ENCODE measurements around the gene UGT1A8.

Gene UGT1A8

DNA sequence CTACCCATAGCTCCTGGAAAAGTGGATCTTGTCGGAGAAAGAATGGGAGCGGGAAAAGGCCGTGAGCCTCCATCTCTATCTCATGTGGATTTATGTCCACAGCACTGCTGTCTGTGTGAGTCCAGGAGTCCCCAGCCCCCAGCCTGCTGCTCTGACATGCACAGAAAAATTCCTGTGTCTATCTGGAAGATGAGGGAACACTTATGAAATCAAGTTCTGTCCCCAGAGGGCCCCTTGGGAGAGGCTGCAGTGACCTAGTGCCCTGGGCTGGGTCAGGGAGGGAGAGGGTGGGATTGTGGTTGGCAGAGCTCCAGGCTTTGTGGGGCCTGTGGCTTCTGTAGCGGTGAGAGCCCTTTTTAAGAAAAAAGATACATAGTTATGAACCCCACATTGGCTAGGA lies 199.3 kb downstream of the UGT1A8 start:
- DNase-seq (ENCODE audit: low read depth in 1 of 2, low spot score in 1 of 2): no peak

DNA sequence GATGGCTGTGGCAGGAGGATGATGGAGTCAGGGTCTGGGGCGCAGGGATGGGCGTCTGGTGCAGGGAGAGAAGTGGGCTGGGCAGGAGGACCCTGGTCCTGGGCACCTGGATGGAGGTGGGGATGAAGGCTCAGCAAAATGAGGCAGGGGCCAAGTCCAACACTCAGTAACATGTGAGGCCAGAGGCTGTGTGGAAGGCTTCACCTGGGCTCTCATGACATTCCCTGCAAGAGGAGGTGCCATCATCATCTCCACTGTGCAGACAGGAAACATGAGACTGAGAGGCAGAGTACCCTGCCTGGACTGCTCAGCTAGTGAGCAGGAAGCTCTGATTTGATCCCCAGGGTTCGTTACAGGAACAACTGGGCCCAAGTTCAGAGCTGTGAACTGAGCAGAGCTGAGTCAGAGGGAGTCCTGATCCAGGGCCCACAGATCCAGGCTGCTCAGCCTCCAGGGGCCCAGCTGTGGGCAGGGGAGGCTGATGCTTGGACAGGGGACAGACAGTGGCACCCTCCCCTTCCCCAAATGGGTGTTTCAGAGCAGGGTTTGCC lies 200.0 kb downstream of the UGT1A8 start:
- no peak for DNase-seq (ENCODE audit: low read depth in 1 of 2, low spot score in 1 of 2)

DNA sequence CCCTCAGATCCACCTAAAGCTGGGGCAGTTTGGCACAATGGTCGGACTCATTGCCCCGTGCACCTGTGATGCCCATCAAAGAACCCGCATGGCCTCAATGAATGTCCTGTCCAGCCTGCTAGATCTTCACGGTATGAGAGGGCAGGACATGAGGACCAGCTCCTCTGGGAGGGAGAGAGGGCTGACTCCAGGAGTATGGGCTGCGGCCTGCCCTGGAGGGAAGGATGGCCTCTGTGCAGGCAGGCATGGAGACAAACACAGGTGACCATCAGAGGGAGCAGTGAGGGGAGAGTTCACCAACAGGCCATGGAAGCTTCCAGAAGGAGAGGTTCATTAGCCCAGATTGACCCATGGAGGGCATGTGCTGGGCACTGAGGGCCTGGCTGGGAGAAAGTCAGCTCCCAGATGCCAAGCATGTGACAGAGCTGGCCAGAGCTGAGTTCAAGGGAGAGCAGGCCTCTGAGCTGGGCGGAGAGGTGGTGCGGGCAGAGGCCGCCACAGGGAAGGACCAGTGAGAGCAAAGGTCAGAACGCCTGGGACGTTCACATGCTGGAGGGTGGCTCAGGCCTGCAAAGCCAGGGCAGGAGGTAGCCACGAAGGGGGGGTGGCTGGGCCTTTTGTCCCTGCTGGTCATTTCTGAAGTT lies 200.7 kb downstream of the UGT1A8 start:
- no peak for DNase-seq (ENCODE audit: low read depth in 1 of 2, low spot score in 1 of 2)

DNA sequence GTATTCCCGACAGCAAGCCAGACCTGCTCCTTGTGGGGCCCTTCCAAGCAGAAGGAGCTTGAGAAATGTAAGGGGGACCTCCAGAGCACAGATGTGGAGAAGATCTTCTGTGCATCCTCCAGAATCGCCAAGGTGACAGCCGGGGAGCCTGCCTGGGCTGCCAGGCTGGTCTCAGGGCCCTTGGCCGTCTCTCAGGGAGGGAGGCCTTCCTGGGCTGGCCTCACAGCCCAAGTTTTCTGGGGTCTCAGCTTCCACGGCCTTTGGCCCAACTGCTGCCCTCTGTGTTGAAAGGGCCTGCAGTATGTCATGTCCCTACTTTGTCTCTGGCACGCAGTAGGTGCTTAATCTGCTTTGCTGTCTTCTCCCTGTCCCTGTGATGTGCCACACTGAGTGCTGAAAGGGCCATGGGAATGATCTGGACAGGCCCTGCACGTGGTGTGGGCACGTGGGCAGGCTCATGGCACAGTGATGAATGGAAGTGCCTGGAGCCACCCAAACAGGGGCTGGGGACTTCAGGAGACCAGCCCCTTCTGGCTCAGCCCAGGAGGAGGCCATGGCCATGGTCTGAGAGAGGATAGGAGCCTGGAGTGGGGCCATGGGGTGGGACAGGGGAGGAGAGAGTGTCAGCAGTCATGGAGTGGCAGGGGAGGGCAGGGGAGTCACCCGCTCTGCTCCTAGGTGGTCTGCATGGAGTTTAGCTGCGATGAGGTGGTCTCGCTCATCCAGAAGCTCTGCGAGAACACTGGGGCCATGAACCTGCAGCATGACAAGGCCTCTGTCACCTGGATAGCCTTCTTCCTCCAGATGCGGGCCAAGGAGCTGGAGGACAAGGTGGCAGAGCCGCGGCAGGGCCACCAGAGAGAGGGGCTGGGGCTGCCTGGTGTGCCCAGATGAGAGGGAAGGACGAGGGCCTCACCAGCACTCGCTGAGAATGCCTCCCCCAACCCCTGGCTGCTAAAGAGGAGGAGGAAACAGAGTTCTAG lies 201.5 kb downstream of the UGT1A8 start:
- DNase-seq (ENCODE audit: low read depth in 1 of 2, low spot score in 1 of 2): no peak

DNA sequence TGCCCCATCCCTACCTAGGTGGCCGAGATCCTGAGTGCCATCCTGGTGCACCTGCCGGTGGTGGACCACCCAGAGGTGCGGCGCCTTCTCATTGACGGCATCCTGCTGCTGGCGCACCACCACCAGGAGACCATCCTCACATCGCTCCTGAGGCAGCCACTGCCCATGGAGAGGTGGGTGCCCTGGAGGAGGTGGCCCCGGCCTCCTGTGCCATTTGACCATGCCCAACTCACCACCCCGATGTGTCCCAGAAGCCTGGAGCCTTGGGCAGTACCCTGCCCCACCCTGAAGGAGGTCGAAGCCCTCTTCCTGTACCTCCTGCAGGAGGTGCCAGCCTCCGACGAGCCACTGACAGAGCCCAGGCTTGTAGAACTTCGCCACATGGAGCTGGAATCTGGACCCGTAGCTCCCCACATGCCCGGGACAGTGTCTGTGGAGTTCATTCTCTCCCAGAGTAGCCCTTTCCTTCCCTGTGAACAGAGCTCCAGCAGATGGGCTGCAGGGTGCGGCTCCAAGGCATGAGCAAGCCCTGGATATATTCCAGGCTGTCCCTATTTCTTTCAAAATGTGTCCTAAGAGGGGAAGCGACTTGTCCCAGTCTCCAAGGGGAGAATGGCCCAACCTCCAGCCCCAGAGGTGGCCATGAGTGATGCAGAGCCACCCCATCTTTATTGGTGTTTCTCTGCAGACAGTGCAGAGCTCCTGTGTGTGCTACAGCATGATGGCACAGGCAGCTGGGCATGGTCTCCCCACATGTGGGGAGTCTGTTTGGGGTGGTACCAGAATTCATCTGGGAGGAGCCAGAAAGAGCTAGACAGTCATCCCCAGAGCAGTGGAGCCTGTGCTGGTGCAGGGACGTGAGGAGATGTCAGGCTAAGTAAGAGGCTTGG lies 202.7 kb downstream of the UGT1A8 start:
- no peak for DNase-seq (ENCODE audit: low read depth in 1 of 2, low spot score in 1 of 2)

DNA sequence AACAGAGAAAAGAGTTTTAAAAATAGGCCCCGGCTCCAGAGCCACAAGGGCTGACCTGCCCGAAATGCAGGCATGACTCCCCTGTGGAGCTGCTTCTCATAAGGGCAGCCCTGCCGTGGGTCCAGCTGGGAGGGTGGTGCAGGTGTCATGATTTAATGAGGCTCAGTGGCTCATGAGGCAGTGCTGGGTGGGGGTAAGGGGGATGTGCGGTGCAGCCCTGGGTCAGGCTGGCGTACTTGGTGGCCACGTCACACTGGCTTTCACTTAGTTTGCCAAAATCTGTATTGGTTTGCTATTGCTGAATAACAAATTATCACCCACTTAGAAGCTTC lies 203.3 kb downstream of the UGT1A8 start:
- DNase-seq (ENCODE audit: low read depth in 1 of 2, low spot score in 1 of 2): no peak

DNA sequence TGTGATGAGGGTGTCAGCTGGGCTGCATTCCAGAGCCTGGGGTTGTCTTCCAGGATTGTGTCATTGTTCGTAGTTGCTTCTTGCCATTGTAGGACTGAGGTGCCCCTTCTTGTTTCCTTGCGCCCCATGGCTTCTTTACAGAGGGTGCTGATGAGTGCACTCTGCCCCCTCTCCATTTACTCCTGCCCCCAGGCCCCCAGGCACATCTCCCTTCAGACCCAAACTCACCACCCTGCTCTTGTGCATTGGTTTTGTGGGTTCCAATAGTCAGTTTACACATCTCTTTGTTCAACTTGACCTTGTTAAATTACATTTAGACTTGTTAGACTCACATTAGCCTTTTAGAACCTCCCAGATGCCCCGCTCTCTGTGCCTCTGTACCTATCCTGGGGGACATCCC lies 203.8 kb downstream of the UGT1A8 start:
- DNase-seq (ENCODE audit: low read depth in 1 of 2, low spot score in 1 of 2): no peak

DNA sequence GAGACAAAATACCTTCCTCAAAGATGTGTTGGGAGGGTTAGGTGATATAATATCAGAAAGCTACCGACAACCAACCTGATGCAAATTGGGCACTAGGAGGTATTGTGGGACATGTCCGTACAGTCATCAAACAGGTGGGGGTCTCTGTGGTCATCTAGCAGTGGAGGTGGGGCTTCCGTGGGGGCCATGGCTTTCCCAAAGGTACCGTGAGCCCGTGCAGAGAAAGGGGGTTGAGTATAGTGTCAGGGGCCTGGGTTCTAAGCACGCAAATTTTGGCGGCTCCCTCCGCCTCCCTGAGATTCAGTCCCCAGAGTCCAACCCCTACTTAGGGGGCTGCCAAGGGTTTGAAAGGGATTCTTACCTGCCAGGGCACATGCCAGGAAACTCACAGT lies 204.3 kb downstream of the UGT1A8 start:
- DNase-seq (ENCODE audit: low read depth in 1 of 2, low spot score in 1 of 2): no peak

DNA sequence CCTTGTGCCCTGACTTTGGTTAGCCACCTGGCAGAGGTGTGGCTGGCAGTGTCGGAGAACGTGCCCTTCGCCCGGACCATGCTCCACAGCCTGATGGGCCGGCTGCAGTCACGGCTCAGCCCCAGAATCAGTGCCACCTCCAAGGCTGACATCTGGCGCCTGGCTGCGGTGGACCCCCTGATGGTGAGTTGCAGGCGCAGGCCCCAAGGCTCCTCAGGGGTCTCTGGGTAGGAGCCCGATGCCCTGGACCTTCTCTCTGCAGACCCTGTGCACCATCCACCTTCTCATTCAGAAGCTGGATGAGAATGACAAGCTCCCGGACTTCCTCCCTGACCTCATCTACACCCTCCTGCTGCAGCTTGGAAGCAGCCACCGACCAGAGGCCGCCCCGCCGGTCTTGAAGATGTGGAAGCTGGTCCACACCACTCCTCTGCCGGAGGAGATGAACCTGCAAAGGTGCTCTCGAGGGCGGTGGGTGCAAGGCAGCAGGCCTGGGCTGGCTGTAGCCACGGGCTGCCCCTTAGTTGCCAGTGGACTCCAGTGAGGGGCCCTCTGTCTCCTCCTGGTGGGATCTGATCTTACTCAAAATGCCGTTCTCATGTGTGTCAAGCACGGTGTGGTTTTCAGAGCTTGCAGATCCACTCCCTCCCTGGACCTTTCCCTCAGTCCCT lies 204.8 kb downstream of the UGT1A8 start:
- no peak for DNase-seq (ENCODE audit: low read depth in 1 of 2, low spot score in 1 of 2)

All from activated CD4-positive, alpha-beta T cell treated with anti-CD3 and anti-CD28 coated beads, Interleukin-2, amount 50 U/mL, for 24 hours (primary cell).